ENCODE measurements around the gene ITLN2.

DNA sequence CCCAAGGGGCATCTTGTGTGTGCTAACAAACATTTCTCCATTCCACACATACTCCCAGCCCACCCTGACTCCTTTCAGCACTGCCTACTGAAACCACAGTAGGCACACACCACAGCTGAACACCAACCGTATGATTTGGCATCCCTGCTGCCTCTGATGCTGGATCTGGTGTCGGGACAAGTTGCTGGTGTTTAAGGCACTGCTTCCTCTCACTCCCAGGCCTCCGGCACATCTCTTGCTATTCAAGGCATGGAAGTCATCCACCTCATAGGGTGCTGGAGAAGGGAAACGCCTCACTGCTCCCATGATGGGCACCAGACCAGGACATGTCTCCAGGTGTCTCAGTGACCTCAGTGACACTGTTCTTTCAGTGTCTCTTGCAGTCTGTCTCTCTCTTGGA is 2.4 kb upstream of the ITLN2 start:
- TF ChIP-seq EZH2 (IDR thresholded peaks at IDR 0.05; ENCODE audit: insufficient read depth, poor library complexity, severe bottlenecking), result no peak
- TF ChIP-seq EZH2phosphoT487 (IDR thresholded peaks at IDR 0.05; ENCODE audit: insufficient read depth, low read depth), result no peak
